NCI-H82 treated with DMSO at 0.1 percent for 48 hours (cell line): Measurements from ENCODE around the gene PLCD1.
A peak's percentile ranks its signal among the peaks of the same experiment; 100 is the strongest.

Experiments used
- DNase-seq: peaks from one replicate; lab custom pipeline; 2025; ENCODE audit not compliant: unreplicated experiment; lab: John Stamatoyannopoulos, UW

PLCD1 gene

DNA sequence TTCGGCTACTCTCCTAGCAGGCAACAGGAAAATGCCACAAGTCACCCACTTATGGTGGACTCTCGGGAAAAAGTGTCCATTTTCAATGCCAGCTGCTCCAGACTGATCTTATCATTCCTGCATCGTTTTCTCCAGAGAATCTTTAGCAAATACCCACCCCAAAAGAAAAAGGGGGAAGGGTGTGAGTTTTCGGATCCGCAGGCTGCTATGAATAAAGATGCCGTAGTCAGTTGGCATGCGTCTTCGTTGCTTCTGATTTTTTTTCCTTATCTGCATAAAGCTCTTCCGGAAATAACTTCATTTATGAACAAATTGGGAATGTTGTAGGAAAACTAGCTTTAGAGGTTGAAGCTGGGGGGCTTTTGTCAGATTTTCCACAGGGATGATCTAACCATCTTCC lies 61.2 kb downstream of the PLCD1 start:
- no peak for DNase-seq

DNA sequence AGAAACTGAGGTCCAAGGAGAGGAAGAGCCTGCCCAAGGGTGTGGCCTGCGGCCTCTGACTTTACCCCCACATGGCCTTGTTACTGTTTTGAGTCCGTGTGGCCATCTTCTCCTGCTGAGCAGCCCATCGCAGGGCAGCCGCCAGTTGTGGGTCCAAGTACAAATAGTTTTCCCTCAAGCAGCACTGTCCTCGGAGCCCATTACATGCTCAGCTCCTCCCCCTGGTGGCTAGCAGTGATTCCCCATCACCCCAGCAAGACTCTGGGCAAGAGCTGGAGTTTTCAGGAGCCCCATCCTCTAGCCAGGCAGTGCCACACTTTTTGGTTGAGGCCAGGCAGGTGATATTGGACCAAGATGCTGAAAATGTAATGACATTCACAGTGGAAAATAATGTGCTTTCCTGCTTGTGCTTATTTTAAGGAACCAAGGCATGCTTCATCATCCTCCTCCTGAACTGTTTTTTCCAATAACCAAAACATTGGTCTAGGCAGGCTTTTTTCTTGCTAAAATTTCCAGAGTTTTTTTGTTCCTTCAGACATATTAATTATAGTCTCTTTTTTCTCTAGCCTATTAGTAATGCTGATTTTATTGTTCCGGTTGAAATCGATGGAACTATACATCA lies 62.1 kb downstream of the PLCD1 start:
- DNase-seq: peak; percentile 27

DNA sequence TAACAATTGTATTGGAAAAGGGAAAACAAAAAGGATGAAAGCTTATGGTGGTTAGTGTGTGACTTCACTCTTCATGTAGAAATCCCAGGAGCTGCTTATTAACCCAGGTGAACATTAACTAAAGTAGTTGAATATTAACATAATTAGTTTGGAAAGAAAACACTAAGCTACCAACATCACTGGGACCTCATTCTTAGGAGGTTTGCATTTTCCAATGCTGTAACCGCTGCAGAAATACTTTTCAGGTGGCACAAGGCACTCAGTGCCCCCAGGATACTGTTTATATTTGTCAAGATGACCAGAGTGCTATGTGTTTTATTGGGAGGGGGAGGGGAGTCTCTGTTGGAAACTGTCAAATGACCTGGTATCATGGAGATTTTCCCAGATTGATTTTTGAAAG lies 64.7 kb downstream of the PLCD1 start:
- no peak for DNase-seq

DNA sequence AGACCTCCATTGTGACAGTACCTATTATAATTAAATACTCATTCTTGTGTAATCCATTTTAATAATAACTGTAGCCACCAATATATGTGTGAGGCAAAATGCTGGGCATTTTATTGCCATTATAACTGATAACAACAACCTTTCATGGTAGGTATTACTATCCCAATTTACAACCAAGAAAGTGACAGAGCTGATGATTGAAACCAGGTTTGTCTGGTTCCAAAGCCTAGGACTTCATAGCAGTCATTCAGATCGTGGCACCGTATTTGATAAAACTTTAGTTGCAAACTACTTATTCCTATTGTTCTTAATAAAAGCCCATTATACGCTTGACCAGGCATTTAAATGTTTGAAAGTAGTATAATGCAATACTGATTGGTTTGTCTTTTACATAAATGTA lies 65.3 kb downstream of the PLCD1 start:
- DNase-seq: no peak

DNA sequence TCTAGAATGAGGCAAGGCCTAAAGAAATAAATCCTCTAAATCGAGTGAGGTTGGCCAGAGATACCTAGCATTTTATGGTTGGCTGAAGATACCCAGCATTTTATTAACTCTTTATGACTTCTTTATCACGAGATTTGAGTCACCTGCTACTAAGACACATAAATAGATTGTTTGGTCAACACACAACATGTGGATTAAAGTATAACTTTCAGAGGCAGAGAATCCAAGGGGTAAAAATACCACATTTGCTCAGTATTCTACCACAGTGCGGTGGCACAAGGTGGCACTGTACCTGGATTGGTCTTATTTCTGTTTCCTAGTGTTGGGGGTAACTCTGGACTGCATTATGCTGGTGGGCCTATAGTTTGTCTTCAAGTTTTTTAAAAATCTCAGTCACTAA lies 65.8 kb downstream of the PLCD1 start:
- no peak for DNase-seq

DNA sequence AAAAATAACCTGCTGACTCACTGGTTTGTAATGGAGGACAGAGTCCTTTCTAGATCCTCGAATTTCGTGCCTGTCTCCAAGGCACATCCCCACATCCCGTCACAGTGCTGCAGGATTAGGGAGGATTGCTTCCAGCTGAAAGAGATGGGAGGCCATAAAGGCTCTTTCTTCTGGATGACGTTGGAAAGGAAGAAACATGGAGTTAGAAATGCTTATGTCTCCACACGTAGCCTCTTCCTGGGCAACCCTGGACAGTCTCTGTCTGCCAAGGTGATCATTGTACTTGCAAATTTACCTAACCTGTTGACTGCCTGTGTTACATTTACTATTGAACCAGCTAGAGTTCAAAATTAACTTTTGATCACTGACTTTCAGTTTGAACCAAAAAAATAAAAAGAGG lies 66.4 kb downstream of the PLCD1 start:
- no peak for DNase-seq

DNA sequence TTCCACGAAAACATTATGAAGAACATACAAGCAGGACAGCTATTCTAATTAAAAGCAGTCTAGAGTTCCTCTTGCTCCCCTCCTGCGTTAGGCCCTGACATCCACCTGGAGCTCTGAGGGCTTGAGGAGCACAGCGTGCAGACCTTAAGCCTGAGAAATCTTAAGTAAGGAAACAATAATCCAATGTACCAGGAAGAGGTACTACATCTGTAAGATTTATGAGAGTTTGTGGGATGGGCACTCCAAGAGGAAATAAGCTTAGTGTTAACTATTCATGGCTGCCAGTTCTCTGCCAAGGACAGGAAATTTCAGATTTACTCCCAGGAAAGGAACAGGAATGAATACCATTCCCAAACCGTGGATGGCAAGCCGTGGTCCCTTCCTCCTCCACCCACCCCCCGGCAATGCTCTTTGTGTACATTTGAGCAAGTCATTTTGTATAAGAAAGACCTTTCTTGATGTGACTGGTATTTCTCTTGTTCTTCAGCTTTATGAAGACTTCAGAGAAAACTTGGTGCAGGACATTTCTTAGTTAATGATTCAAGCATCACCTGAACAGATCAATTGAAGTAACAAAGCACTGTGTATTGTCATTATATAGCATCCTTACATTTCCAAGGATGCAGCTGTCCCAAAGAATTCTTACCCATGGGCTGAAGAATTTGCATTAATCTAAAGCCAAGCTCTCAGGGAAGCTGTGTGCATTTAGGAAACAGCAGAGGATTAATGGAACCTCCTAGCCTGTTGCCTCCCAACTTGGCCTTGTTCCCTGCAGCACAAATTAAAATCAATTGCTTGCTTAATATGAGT lies 67.6 kb downstream of the PLCD1 start:
- DNase-seq: no peak

DNA sequence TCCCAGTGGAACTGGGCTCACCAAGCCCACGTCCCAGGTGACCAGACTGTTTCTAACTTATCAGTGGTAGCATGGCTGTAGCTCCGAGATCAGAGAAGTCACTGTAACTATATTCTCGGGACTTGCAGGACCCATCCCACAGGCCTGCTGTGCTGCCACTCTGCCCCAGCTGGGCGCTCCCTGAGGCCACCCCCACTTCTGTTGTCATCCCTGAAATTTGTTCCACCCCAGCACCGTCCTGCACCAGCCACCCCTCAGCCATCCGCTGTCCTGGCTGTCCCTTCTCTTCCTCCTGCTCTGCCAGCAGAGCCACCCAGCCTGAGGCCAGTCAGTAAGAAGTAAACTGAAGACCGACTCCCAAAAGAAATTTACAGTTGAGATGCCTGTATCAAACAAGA lies 71.9 kb downstream of the PLCD1 start:
- no peak for DNase-seq
